K562 (cell line): ENCODE measurements around the gene HRG. TPM values are rescaled to one million over a fixed set of nuclear protein-coding genes. Genes with fewer than 3 reads are reported as not detected.

ENCODE experiments used
- CHCHD3 ChIP-seq: fragments of 250-450 bp; sonication (Bioruptor Pico); IDR thresholded peaks from 2 replicates; pipeline ENCODE4 v2.1.2; 2022; ENCODE audit warnings: mild to moderate bottlenecking
- NR3C1 ChIP-seq: sonication (generic); formaldehyde crosslinking; IDR thresholded peaks from 2 replicates; pipeline ENCODE4 v1.8.1; 2022; ENCODE audit warnings: missing genetic modification reagents
- SMAD1 ChIP-seq: fragments of 150-350 bp; IDR thresholded peaks from 2 replicates; pipeline ENCODE4 v1.6.1; 2014; ENCODE audit warnings: low read length, low read depth; ENCODE audit not compliant: partially characterized antibody
- TAF9B ChIP-seq: fragments of 450-650 bp; IDR thresholded peaks from 2 replicates; pipeline ENCODE4 v1.6.1; 2018; ENCODE audit warnings: mild to moderate bottlenecking; ENCODE audit not compliant: partially characterized antibody
- TSHZ1 ChIP-seq: fragments of 250-450 bp; sonication (Bioruptor Pico); IDR thresholded peaks from 2 replicates; pipeline ENCODE4 v1.4.0; 2020; ENCODE audit warnings: mild to moderate bottlenecking, moderate library complexity
- ZNF140 ChIP-seq: fragments of 250-450 bp; sonication (Bioruptor Pico); IDR thresholded peaks from 2 replicates; pipeline ENCODE4 v1.8.0; 2021; ENCODE audit warnings: moderate library complexity, mild to moderate bottlenecking, inconsistent platforms
- ZNF280A ChIP-seq: fragments of 450-650 bp; IDR thresholded peaks from 2 replicates; pipeline ENCODE4 v1.6.1; 2018; ENCODE audit warnings: mild to moderate bottlenecking, low read depth; ENCODE audit not compliant: partially characterized antibody
- ZNF699 ChIP-seq: fragments of 250-450 bp; sonication (Bioruptor Pico); IDR thresholded peaks from 2 replicates; pipeline ENCODE4 v1.8.0; 2021; ENCODE audit warnings: mild to moderate bottlenecking, moderate library complexity; ENCODE audit not compliant: insufficient replicate concordance
- polyA plus RNA-seq, 8 experiments: library from polyadenylated mRNA; depleted of rRNA in 4 of 8; stranded (reverse) in 5 of 8; unstranded in 3 of 8; fragments of >200 nt; fragmentation: Nextera tagmentation in 2 of 8; fragmentation: Illumina TruSeq in 1 of 8; extraction: Ambion mirVana in 2 of 8; extraction: Trizol in 1 of 8; gene quantifications; 2 replicates each; pipeline versions ENCODE4 v1.2.1 to v1.2.3, GENCODE V29; 2011 to 2014; ENCODE audit warnings: inconsistent platforms in 1 of 8, missing spikeins in 1 of 8
- total RNA-seq, 7 experiments: library from RNA; depleted of rRNA in 6 of 7; stranded (reverse); fragments of >200 nt in 6 of 7; fragmentation: Illumina TruSeq in 2 of 7; extraction: Trizol in 2 of 7; gene quantifications; 2 replicates each; pipeline versions ENCODE4 v1.2.1 to v1.2.3, GENCODE V29; 2011 to 2021; ENCODE audit warnings: low replicate concordance in 1 of 7
- TF ChIP-seq, protein P1 (sequence below), 2 experiments: fragments of 450-650 bp in 1 of 2; sonication (generic) in 1 of 2; formaldehyde crosslinking in 1 of 2; IDR thresholded peaks; 2 replicates each; pipeline versions ENCODE4 v1.7.1 to v1.9.0; 2016 to 2022; ENCODE audit warnings: inconsistent platforms in 1 of 2, mild to moderate bottlenecking in 1 of 2, missing genetic modification reagents in 1 of 2
- TF ChIP-seq, protein P2 (sequence below), 2 experiments: IDR thresholded peaks; 2 replicates each; pipeline ENCODE4 v1.6.1; 2011; ENCODE audit warnings: borderline replicate concordance in 1 of 2, control low read depth in 1 of 2, low read depth in 1 of 2, low read length in 1 of 2, mild to moderate bottlenecking in 1 of 2, mixed read lengths in 1 of 2, moderate library complexity in 1 of 2; ENCODE audit not compliant: insufficient read depth in 1 of 2, insufficient read length in 1 of 2, poor library complexity in 1 of 2, severe bottlenecking in 1 of 2; ENCODE audit errors: extremely low read depth in 1 of 2

Gene HRG
- total and polyA plus RNA-seq, 9 of the 15 experiments (the other 6 are each of a cell fraction or from before 2014, with no cell fraction given), result not detected

DNA sequence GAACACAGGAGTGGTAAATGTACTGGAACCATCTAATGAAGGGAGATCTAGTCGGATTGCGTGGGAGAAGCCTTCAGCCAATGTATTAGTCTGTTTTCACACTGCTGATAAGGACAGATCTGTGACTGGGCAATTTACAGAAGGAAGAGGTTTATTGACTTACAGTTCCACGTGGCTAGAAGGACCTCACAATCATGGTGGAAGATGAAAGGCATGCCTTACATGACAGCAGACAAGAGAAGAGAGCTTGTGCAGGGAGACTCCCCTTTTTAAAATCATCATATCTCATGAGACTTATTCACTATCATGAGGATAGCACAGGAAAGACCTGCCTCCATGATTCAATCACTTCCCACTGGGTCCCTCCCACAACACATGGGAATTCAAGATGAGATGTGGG, 17.0 kb downstream of the HRG start (continued):
- TF ChIP-seq TSHZ1, result no peak
- TF ChIP-seq ZNF699, result no peak
- TF ChIP-seq, protein P1, sequence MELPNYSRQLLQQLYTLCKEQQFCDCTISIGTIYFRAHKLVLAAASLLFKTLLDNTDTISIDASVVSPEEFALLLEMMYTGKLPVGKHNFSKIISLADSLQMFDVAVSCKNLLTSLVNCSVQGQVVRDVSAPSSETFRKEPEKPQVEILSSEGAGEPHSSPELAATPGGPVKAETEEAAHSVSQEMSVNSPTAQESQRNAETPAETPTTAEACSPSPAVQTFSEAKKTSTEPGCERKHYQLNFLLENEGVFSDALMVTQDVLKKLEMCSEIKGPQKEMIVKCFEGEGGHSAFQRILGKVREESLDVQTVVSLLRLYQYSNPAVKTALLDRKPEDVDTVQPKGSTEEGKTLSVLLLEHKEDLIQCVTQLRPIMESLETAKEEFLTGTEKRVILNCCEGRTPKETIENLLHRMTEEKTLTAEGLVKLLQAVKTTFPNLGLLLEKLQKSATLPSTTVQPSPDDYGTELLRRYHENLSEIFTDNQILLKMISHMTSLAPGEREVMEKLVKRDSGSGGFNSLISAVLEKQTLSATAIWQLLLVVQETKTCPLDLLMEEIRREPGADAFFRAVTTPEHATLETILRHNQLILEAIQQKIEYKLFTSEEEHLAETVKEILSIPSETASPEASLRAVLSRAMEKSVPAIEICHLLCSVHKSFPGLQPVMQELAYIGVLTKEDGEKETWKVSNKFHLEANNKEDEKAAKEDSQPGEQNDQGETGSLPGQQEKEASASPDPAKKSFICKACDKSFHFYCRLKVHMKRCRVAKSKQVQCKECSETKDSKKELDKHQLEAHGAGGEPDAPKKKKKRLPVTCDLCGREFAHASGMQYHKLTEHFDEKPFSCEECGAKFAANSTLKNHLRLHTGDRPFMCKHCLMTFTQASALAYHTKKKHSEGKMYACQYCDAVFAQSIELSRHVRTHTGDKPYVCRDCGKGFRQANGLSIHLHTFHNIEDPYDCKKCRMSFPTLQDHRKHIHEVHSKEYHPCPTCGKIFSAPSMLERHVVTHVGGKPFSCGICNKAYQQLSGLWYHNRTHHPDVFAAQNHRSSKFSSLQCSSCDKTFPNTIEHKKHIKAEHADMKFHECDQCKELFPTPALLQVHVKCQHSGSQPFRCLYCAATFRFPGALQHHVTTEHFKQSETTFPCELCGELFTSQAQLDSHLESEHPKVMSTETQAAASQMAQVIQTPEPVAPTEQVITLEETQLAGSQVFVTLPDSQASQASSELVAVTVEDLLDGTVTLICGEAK (IDR thresholded peaks at IDR 0.05), result no peak
- TF ChIP-seq, protein P1 (CRISPR knock-in tag; IDR thresholded peaks at IDR 0.05), result no peak
- TF ChIP-seq, protein P2, sequence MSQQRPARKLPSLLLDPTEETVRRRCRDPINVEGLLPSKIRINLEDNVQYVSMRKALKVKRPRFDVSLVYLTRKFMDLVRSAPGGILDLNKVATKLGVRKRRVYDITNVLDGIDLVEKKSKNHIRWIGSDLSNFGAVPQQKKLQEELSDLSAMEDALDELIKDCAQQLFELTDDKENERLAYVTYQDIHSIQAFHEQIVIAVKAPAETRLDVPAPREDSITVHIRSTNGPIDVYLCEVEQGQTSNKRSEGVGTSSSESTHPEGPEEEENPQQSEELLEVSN (IDR thresholded peaks at IDR 0.05; ENCODE audit: borderline replicate concordance in 1 of 2, extremely low read depth in 1 of 2, insufficient read depth in 1 of 2, insufficient read length in 1 of 2, low read depth in 1 of 2, low read length in 1 of 2, poor library complexity in 1 of 2, severe bottlenecking in 1 of 2), result no peak
- TF ChIP-seq ZNF140 (CRISPR knock-in tag), result no peak
- no peak for TF ChIP-seq ZNF280A
- no peak for TF ChIP-seq NR3C1
- no peak for TF ChIP-seq TAF9B
- no peak for TF ChIP-seq CHCHD3 (CRISPR knock-in tag)
- no peak for TF ChIP-seq SMAD1
